Bone marrow (tissue), 2 donors: ENCODE results near the gene GALNT12.

Experiments used
- DNase-seq, 2 donors: peaks; one replicate each; lab custom pipeline; 2025; lab: John Stamatoyannopoulos, UW

The GALNT12 gene

GRCh38 chr9:98832768-98833089 is 25.3 kb downstream of the GALNT12 start:
- no peak for DNase-seq

- no peak for DNase-seq
Measured at GRCh38 chr9:98833090-98833956, 25.9 kb downstream of the GALNT12 start.

DNA sequence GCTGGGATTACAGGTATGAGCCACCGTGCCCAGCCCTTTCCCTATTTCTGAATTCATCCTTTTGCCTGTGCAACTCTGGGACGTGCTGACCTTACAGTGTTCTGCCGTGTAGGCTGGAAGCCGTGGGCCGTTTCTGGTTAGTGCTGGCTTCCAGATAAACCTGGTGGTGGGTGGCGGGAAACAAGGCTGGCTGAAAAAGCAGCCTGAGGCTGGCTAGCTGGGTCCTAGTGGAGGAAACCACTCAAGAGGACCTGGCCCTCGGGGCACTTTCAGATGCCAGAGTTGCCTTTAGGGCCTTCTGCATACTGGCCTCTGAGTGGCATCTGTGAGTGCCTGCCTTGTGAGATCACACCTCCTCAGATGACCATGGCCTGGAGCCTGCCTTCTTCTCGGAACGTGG is 26.9 kb downstream of the GALNT12 start:
- DNase-seq = no peak

DNA sequence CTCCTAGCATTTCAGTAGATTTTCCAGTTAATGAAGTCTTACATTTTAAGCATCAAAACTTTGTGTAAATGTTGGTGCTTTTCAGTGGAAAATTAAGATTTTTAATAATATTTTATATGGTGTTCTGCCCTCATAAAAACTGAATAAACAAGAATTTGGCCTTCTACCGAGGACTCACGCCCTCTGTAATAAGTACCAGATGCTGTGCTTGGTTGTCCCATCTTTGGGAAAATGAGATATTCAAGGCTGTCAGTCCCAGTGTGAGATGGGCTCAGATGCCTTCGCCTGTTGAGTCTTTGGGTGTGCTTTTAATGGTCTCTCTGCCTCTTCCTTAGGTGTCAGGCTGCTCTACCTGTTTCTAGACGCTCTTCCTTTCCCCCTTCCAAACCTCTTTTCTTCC is 28.7 kb downstream of the GALNT12 start:
- no peak for DNase-seq

DNA sequence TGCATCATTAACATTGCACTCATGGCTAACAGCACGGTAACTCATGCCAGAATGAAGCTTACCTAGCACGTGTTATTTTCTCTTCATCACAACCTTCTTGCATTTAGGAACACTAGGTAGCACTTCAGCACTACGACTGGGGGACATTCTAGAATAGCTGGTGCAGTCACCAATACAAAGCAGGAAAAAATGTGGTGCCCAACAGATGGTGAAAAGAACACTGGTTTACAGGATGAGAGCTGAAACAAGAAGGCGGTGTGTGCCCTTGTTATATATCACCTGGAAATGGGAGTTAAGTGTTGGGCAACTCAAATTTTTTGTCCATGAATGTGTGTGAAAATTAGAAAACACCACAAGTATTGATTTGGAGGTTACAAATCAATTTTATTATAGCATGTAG is 30.0 kb downstream of the GALNT12 start:
- no peak for DNase-seq

DNA sequence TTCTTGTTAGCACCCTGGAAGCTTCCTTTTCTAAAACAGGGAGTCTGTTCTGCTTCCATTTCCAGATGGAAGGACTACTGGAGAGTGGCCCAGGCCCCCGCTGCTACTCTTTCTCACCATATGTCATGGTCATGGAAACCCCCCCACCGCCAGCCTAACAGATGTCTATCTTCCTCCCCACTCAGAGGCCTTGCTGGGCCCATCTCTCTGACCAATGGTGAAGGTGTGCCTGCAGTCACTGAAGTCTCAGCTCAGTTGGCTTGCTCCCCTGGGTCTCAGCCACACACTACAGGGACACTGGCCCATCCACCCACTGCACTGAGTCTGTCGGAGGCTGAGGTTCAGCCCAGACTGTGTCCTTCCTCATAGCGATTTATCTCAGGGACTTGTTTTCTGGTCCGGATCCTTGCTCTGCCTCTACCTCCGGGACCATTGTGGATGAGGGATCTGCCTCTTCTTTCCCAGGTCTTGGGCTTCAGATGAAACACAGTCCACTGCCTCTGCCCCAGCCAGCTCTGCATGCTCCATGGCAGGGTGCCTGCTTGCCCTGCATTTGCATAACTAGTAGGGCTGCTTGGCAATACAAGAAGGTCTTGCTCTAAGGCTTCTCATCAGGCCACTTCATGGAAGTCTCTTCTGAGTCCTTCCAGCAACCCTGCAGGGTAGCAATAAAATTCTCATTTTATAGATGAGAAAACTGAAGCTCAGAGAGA is 30.8 kb downstream of the GALNT12 start:
- no peak for DNase-seq

DNA sequence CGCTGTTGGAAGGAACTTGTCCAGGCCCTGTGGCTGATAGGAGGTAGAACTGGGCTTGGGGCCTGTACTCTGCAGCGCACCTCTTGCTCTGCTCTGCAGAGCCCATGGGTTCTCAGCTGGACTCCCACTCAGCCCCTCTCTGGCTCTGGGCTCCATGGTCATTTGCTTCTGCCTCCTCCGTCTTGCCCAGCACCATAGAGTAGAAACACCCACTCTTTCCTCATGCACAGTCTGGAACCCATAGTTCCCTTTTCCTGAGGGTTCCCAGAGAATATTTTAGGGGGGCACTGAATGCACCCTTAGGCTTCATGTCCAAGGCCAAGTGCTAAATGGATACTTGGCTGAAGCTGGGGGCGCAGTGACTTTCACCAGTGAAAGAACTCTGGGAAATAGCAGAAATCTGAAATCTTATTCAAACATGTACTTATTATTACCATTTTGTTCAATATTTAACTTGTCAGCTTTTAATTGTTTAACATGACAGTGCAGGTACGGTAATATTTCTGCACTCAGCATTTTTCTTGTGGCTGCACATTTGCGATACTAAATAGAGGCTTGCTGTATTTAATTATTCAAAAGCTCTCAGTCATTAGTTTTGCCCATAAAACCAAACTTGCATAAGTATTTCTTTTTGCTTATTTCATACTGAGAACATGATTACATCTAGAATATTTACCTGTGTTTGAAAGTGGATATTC is 31.5 kb downstream of the GALNT12 start:
- no peak for DNase-seq

GRCh38 chr9:98839724-98840123 is 32.3 kb downstream of the GALNT12 start:
- DNase-seq = no peak

DNA sequence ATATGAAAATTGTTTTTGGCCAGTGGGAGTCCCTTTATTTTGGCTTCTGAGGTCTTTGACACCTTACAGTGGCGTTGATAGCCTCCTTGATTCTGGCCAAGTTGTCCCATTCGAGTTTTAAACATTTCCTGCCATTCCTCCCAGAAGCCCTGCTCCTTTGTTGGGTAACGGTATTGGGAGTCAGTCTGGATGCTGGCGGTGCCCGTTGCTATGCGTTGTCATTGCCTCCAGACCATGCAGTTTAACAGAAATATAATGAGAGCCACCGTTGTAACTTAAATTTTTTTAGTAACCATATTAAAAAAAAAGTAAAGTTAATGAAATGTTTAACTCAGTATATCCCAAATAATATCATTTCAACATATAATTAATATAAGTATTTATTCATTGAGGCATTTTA is 35.0 kb downstream of the GALNT12 start:
- no peak for DNase-seq

- DNase-seq = no peak
Measured at GRCh38 chr9:98846081-98846480, 38.6 kb downstream of the GALNT12 start.

GRCh38 chr9:98846879-98847278 is 39.4 kb downstream of the GALNT12 start:
- no peak for DNase-seq

DNA sequence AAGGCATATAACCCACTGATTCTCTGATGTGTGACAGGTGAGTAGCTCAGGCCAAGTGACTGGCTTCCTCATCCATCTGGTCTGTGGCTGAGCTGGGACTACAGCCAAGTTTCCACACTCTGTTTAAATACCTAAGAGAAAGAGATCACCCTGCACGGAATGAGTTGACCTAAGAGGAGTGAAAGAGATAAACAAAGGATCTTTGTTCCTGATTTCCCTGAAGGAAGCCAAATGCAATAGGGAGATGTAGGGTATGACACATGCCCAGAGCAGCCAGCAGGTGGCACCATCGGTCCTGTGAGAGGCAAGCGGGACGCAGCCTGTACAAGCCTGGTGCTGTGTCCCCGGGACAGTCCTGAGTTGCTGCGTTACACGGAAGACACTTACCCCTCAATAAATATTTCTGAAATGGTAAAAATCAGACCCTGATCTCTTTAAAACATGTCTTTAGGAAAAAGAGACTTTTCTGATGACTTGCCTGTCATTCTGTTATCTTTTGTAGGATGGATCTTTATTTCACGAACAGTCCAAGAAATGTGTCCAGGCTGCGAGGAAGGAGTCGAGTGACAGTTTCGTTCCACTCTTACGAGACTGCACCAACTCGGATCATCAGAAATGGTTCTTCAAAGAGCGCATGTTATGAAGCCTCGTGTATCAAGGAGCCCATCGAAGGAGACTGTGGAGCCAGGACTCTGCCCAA is 41.1 kb downstream of the GALNT12 start:
- peak; percentile 32 to 43 for DNase-seq

GRCh38 chr9:98849563-98849962 is 42.1 kb downstream of the GALNT12 start:
- no peak for DNase-seq

DNA sequence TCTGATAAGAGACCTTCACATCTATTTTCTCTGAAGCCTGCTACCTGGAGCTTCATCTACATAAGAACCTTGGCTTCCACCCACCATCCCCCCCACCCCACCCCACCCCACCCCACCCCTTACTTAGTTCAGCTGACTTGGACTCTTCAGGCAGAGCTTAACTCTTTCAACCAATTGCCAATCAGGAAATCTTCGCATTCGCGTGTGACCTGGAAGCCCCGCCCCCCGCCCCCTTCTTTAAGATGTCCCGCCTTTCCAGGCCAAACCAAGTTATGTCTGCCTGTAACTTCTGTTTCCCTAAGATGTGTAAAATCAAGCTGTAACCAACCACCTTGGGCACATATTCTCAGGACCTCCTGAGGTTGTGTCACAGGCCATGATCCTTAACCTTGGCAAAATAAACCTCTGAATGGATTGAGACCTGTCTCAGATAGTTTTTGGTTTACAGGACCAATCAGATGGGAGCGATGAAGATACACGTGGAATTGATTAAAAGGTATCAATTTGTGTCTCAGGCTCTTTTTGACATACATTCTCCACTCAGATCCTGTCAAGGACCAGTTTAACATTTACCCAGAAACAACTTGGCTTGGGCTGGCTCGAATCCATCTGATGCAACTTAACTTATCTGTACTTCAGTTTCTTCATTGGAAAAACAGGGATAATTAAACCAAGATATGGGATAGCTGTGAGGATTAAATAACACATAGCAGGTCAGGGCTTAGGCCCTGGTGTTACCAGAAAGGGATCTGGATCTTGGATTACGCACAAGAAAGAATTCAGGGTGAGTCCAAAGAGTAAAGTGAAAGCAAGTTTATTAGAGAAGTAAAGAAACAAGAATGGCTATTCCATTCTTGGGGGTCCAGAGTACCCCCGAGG is 43.6 kb downstream of the GALNT12 start:
- DNase-seq = no peak

DNA sequence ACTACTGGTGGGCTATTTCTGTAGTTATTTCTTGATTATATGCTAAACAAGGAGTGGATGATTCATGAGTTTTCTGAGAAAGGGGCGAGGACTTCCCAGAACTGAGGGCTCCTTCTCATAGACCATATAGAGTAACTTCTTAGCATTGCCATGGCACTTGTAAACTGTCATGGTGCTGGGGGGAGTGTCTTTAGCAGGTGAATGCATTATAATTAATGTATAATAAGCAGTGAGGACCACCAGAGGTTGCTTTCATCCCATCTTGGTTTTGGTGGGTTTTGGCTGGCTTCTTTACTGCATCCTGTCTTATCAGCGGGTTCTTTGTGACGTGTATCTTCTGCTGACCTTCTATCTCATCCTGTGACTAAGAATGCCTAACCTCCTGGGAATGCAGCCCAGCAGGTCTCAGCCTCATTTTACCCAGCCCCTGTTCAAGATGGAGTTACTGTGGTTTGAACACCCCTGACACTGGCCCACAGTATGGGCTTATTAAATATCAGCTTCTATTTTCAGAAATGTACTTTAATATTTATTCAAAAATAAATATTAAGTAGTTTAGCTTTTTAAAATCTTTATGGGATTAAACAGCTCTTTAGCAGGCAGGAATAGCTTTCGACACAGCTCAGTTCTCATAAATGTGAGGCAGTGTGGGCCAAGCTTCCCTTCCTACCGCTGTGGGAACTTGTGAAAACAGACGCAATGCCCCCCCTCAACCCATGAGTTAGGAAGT is 44.4 kb downstream of the GALNT12 start:
- DNase-seq = no peak

DNA sequence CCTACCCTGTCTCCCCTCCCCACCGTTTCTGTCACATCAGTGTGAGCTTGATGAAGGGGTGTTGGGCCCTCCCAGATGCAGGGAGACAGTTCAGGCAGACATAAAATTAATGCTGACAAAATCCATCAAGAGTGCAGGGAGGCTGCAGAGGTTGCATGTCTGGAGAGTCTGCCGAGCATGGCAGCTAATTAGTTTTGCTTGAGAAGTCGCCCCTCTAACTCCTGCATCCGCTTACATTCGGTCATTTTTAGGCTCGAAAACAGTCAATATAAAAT is 44.9 kb downstream of the GALNT12 start:
- no peak for DNase-seq

GRCh38 chr9:98852961-98853360 is 45.5 kb downstream of the GALNT12 start:
- no peak for DNase-seq

DNA sequence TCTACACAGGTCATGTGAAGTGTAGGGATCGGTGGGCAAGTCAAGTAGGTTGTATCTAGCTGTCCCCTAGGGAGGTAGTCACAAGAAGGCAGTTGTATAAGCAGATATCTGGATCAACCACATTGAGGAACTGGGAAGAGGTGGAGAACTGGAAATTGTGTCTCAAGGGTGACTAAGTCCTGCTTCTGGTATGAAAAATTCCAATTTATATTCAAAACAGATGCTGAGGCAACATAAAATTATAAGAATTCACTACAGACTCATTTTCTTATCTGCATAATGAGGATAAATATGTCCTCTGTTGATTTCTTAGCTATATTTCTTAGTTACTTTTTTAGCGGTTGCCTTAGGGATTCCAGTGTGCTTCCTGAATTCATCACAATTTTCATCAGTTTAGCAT is 46.8 kb downstream of the GALNT12 start:
- no peak for DNase-seq

- no peak for DNase-seq
Measured at GRCh38 chr9:98855592-98855991, 48.1 kb downstream of the GALNT12 start.

DNA sequence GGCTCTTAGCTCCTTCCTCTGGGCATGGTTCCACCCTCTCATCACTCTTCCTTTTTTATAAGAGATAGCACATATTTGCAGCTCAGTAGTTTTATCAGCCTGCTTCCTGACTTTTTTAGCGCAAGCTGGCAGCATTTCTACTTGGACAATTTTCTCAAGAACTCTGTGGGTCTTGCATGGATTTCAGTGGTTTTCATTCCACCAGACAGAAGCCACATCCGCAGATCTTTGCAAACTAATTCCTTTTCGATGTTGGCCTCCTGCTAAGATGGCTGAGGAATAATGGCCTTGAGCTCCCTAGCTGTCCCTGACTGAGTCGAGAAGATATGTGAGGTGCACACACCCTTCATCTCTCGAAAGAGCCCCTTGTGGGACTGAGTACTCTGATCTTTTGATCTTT is 49.5 kb downstream of the GALNT12 start:
- no peak for DNase-seq

DNA sequence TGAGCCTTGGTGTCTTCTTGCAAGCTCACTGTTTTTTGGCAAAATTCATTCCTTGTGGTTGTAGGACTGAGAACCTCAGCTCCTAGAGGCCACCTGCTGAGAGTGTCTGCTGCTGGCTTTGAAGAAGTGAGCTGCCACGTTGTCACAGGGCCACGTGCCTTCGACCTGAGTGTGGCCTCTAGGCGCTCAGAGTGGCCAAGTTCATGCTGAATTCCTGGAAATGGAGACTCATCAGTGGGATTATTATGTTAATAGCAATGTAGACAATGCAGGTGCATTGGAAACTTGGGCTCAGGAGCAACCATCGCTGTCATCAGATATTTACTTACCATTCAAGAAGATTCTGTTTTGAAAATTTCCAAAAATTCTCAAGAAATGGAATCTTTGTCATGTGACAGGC is 52.5 kb downstream of the GALNT12 start:
- no peak for DNase-seq
